Measurements from ENCODE around the gene ASAP3. TPM values are rescaled to one million over a fixed set of nuclear protein-coding genes. Genes with fewer than 3 reads are reported as not detected.

The ASAP3 gene
- total RNA-seq, 1 donor from 2014 or later = 33.5 TPM

- no peaks in the 10 kb centered on the region for H3K9me3 ChIP-seq (ENCODE audit: insufficient read depth, low read depth, low read length)
- Mint-ChIP-seq H3K27me3 (ENCODE audit: low read depth, unreplicated experiment) (peaks cover 16% of the 10 kb centered on the region), H3K36me3 (ENCODE audit: low read depth, unreplicated experiment) (peaks cover 38% of the 10 kb centered on the region), H3K4me1 (ENCODE audit: low read depth, unreplicated experiment) (no peaks in the 10 kb centered on the region), H3K27ac (ENCODE audit: unreplicated experiment) (no peak overlapping the region), H3K9me3 (ENCODE audit: unreplicated experiment) (no peaks in the 10 kb centered on the region), H3K4me3 (ENCODE audit: unreplicated experiment) (no peak overlapping the region)
- H3K27ac ChIP-seq (ENCODE audit: low read depth, low read length) = no peak overlapping the region
- H3K27me3 ChIP-seq (ENCODE audit: insufficient read depth, low read length) = no peaks in the 10 kb centered on the region
- H3K4me3 ChIP-seq (ENCODE audit: insufficient read depth, low read depth, low read length) = no peak overlapping the region
- no peak overlapping the region for H3K9ac ChIP-seq (ENCODE audit: low read length)
- H4K20me1 ChIP-seq (ENCODE audit: insufficient read depth, low read length) = no peaks in the 10 kb centered on the region
- H3K79me2 ChIP-seq (ENCODE audit: insufficient read depth, low read length) = no peaks in the 10 kb centered on the region
- no peak overlapping the region for H3K4me2 ChIP-seq (ENCODE audit: low read length)
- FAIRE-seq (no peak), DNase-seq (ENCODE audit: low read depth) (no peak)
- H3K36me3 ChIP-seq (ENCODE audit: insufficient read depth, low read length) = no peaks in the 10 kb centered on the region
- no peak overlapping the region for H2AFZ ChIP-seq (ENCODE audit: low read depth, low read length)
- H3K4me1 ChIP-seq (ENCODE audit: insufficient read depth, low read length) = no peaks in the 10 kb centered on the region
- no peak for TF ChIP-seq CTCF (IDR thresholded peaks at IDR 0.05; ENCODE audit: insufficient read depth, low read depth, low read length)
- no peak for TF ChIP-seq EZH2 (IDR thresholded peaks at IDR 0.05; ENCODE audit: insufficient read depth, low read length)
These were observed 45.4 kb downstream of the ASAP3 start for GRCh38 chr1:23438545-23438944.

- no peak overlapping the region for H2AFZ ChIP-seq (ENCODE audit: low read depth, low read length)
- TF ChIP-seq CTCF (IDR thresholded peaks at IDR 0.05; ENCODE audit: insufficient read depth, low read depth, low read length) (no peak), EZH2 (IDR thresholded peaks at IDR 0.05; ENCODE audit: insufficient read depth, low read length) (no peak)
- H3K9ac ChIP-seq (ENCODE audit: low read length) = no peak overlapping the region
- no peaks in the 10 kb centered on the region for H4K20me1 ChIP-seq (ENCODE audit: insufficient read depth, low read length)
- no peaks in the 10 kb centered on the region for H3K9me3 Mint-ChIP-seq (ENCODE audit: unreplicated experiment)
- no peak overlapping the region for H3K4me3 ChIP-seq (ENCODE audit: insufficient read depth, low read depth, low read length)
- DNase-seq (ENCODE audit: low read depth) = no peak
- H3K27ac ChIP-seq (ENCODE audit: low read depth, low read length) = no peak overlapping the region
- peaks cover 44% of the 10 kb centered on the region for H3K36me3 Mint-ChIP-seq (ENCODE audit: low read depth, unreplicated experiment)
- H3K4me3 Mint-ChIP-seq (ENCODE audit: unreplicated experiment) = no peak overlapping the region
- no peaks in the 10 kb centered on the region for H3K36me3 ChIP-seq (ENCODE audit: insufficient read depth, low read length)
- no peaks in the 10 kb centered on the region for H3K4me1 ChIP-seq (ENCODE audit: insufficient read depth, low read length)
- no peaks in the 10 kb centered on the region for H3K4me1 Mint-ChIP-seq (ENCODE audit: low read depth, unreplicated experiment)
- H3K27me3 Mint-ChIP-seq (ENCODE audit: low read depth, unreplicated experiment) = peaks cover 15% of the 10 kb centered on the region
- FAIRE-seq = no peak
- no peaks in the 10 kb centered on the region for H3K27me3 ChIP-seq (ENCODE audit: insufficient read depth, low read length)
- no peaks in the 10 kb centered on the region for H3K79me2 ChIP-seq (ENCODE audit: insufficient read depth, low read length)
- H3K27ac Mint-ChIP-seq (ENCODE audit: unreplicated experiment) = no peak overlapping the region
- H3K4me2 ChIP-seq (ENCODE audit: low read length) = no peak overlapping the region
- H3K9me3 ChIP-seq (ENCODE audit: insufficient read depth, low read depth, low read length) = no peaks in the 10 kb centered on the region
These were observed 46.7 kb downstream of the ASAP3 start for GRCh38 chr1:23437355-23437664.

GRCh38 chr1:23436520-23437354 is 47.2 kb downstream of the ASAP3 start:
- H3K9ac ChIP-seq (ENCODE audit: low read length) = no peak overlapping the region
- no peaks in the 10 kb centered on the region for H3K27me3 ChIP-seq (ENCODE audit: insufficient read depth, low read length)
- H3K4me2 ChIP-seq (ENCODE audit: low read length) = no peak overlapping the region
- H3K9me3 ChIP-seq (ENCODE audit: insufficient read depth, low read depth, low read length) = no peaks in the 10 kb centered on the region
- DNase-seq (ENCODE audit: low read depth) (no peak), FAIRE-seq (no peak)
- no peak overlapping the region for H3K27ac ChIP-seq (ENCODE audit: low read depth, low read length)
- H3K4me3 ChIP-seq (ENCODE audit: insufficient read depth, low read depth, low read length) = no peak overlapping the region
- no peak overlapping the region for H2AFZ ChIP-seq (ENCODE audit: low read depth, low read length)
- Mint-ChIP-seq H3K4me3 (ENCODE audit: unreplicated experiment) (no peak overlapping the region), H3K27ac (ENCODE audit: unreplicated experiment) (no peak overlapping the region), H3K27me3 (ENCODE audit: low read depth, unreplicated experiment) (peaks cover 16% of the 10 kb centered on the region), H3K4me1 (ENCODE audit: low read depth, unreplicated experiment) (no peaks in the 10 kb centered on the region), H3K36me3 (ENCODE audit: low read depth, unreplicated experiment) (peaks cover 42% of the 10 kb centered on the region), H3K9me3 (ENCODE audit: unreplicated experiment) (no peaks in the 10 kb centered on the region)
- TF ChIP-seq EZH2 (IDR thresholded peaks at IDR 0.05; ENCODE audit: insufficient read depth, low read length) (no peak), CTCF (IDR thresholded peaks at IDR 0.05; ENCODE audit: insufficient read depth, low read depth, low read length) (no peak)
- no peaks in the 10 kb centered on the region for H3K79me2 ChIP-seq (ENCODE audit: insufficient read depth, low read length)
- H3K36me3 ChIP-seq (ENCODE audit: insufficient read depth, low read length) = no peaks in the 10 kb centered on the region
- H4K20me1 ChIP-seq (ENCODE audit: insufficient read depth, low read length) = no peaks in the 10 kb centered on the region
- no peaks in the 10 kb centered on the region for H3K4me1 ChIP-seq (ENCODE audit: insufficient read depth, low read length)
